Cerebellar nuclear complex (tissue), 1 donor: ENCODE measurements around the gene BIN1.
"Not testable (repeated sequence)": the region's sequence is repeated elsewhere in the genome, so short reads cannot be mapped to it uniquely, and the experiment has no call there.

Source experiments
- DNase-seq, 2 experiments: peaks; one replicate each; lab custom pipeline; 2025; lab: John Stamatoyannopoulos, UW

Gene BIN1

DNA sequence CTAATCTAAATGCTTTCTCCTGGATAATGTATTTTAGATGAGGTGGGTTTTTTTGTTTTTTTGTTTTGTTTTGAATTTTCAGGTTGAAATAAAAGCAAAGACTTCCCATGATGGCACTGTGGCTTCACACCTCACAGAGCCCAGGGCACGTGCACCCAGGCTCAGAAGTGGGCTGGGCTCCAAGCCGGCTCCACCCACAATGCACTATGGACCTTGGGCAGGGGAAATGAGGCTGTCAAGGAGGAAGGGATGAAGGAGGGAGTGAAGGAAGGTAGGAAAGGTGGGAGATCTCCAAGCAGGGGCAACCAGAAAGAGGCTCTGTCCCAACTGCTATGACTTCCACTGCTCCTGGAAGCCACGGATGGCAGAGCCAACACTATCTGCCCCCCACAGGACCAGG is 60.4 kb downstream of the BIN1 start:
- no peak for DNase-seq

DNA sequence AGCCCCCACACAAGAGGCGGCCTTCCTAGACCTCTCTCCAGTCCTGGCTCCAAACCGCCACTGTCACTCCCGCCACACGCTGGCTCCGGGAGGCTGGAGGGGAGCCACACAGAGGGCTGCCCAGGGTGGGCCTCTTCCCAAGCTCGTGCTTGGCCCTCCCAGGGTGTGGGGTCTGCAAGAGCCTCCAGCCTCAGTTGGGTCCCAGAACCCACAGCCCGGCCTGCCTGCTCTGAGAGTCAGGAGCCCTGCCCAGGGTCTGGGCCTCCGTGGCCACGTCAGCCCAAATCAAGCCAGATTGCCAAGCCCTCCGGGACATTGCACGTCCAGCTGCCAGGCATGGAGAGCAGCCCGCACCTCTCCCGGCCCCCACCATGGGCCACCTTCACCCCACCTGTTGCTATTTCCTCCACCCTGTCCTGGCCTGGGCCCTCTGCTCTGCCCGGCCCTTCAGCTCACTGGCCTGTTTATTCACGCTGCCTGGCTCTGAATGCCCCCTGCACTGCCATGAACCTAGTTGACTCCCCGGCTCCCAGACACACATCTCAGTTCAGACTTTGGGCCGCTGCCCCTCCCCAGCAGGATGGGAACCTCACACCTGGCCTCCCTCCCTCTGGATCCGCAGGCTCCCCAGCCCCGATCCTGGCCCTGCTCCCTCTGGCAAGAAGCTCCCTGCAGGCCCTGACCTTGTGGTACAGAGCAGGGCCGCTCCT is 61.0 kb downstream of the BIN1 start:
- no peak for DNase-seq

DNA sequence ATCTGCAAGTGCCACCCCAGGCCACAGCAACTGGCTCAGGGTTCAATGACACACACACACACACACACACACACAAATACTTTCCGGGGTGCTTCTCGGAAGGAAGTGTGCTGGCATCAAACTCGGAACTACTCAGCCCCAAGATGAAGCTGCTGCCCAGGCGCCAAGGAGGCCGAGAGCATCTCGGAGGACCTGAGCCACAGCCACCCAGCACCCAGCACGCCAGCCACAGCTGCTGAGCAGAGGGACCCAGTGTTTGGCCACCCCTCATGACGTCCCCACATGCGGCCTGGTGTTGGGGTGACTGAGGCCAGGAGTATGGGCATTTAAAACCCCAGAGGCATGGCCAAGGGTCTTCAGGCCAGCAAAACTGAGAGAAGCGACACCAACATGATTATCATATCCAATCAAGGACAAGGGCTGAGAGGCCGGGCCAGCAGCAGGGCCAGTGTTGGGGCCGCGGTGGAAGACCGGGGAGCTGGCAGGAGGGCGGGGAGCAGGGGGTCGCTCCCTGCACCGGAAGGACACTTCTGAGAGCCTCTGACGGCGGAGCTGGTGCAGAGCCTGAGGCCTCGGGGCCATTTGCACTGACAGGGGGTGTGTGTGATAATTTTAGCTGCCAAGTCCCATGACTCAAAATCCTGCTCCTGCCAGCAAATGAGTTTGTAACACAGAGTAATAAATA is 61.8 kb downstream of the BIN1 start:
- no peak for DNase-seq

DNA sequence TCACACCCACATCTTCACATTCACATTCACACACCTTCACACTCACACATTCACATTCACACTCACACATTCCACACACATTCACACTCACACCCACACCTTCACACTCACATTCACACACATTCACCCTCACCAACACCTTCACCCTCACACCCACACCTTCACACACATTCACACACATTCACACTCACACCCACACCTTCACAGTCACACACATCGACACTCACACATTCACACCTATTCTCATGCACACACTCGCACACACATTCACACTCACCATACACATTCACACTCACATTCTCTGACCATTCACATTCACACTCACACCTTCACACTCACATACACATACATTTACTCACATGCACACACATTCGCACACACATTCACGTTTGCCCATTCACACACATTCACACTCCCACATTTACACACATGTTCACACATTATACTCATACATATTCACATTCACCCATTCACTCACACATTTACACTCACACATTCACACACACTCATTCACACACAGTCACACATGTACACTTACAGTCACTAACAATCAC is 62.7 kb downstream of the BIN1 start:
- no peak for DNase-seq

DNA sequence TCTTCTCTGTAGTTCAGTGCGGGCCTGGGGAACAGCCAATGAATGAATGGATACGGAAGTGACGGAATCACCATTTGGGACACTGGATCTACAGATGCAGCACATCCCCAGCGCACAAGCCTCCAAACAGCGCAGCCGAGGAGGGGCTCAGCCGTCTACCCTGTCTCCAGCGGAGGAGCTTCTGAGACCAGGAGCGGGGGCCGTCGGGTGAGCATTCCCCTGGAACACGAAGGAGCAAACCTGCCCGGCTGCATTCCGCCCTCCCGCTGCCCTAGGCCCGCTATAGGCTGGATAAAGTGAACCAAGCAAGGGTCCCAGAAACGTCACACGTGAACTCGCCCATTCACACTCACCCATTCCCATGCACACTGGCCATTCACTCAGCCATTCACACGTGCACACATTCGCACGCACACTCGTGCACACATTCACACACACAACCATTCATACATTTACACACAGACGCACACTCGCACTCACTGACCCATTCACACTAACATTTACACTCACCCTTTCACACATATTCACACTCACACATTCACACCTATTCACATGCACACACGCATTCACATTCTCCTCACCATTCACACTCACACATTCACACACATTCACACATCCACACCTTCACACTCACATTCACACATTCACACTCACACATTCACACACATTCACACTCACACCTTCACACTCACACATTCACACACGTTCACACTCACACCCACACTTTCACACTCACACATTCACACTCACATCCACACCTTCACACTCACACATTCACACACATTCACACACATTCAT is 63.4 kb downstream of the BIN1 start:
- no peak for DNase-seq

DNA sequence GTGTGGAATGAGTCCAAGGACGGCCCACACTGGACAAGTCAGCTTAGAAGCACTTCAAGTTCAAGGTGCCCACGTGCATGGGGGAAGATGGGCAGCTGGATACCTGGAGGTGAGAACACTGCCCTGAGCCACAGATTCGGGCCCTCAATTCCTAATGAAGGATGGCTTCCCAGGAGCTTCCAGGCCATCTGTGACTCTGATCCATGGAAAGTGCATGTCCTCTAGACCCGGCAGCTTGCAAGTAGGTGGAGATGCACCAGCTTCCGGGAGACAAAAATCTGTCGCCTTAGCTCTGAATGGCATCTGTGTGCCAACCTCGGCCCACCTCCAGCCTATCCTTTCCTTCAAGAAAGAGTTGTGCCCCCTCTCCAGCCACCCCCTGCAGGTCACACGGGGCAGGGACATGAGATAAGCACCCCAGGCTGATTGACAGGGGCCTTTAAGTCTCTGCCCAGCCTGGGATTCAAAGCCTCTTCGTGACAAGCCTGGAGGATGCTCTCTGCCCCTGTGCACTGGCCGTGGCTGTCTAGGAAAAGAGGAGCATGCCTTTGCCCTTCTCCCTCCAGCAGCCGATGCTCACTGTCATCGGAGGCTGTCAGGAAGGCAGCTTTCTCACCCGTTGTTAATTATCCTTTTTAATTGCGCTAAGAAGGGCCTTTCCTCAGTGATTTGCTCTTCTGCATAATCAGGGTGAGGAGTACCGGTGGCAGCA is 65.5 kb downstream of the BIN1 start:
- no peak for DNase-seq

DNA sequence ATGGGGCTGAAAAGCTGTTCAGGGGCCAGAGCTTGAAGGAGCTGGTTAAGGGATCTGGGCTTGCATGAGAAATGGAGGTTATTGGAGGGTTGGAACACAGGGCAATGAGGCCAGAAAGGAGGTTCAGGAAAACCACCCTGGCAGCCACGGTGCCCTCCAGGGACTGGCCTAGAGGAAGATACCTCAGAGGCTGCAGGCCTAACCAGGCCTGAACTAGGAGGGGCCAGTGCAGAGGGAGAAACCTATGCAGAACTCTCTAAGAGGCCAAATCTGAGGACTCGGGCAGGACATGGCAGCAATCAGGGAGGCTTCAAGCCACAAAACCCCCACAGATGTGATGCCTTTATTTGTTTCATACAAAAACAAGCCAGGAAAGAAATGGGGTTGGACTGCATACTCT is 66.8 kb downstream of the BIN1 start:
- no peak for DNase-seq

DNA sequence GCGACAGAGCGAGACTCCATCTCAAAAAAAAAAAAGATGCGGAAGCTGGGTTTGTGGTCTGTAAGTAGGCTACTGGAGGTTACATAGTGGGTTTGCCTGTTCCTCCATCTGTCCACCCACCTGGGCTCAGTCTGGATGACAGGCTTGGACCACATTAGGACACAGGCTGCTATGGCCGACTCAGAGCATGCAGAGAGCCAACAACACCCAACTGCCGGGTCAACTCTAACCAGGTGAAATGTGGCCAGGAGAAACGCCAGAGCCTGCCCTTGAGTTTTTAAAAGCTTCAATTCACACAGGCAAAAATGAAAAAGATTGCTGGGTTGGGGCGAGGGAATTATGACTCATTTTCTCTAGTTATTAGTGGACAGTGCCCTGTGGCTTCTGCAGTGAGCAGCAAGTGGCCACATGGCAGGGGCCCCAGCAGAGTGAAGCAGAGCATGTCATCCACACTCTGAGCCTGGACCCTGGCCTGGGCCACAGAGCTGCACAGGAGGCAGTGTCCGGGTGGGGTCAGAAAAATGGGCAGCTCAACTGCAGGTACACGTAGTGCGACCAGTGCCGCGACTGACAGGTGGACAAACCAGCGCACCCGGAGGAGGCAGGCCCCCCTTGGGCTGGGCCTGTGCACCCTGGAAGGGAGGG is 67.4 kb downstream of the BIN1 start:
- peak; percentile 31 to 39 for DNase-seq

DNA sequence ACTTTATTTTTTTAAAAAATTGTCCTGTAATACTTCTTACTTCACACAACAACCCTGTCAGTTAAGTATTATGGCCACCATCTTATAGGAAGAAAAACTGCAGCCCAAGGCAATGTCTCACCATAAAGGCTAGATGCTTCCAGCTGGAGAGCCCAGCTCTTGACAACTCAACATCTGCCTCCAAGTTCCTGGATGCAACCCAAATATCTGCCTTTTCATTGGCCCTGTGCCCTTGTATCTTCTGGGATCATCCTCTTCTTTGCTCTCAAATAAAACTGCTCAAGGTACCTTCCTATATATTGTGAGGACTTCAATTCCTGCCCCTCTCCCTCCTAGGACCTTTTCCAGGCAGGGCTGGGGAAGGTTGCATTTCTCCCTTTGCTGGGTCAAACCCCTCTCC is 69.5 kb downstream of the BIN1 start:
- DNase-seq, result no peak

DNA sequence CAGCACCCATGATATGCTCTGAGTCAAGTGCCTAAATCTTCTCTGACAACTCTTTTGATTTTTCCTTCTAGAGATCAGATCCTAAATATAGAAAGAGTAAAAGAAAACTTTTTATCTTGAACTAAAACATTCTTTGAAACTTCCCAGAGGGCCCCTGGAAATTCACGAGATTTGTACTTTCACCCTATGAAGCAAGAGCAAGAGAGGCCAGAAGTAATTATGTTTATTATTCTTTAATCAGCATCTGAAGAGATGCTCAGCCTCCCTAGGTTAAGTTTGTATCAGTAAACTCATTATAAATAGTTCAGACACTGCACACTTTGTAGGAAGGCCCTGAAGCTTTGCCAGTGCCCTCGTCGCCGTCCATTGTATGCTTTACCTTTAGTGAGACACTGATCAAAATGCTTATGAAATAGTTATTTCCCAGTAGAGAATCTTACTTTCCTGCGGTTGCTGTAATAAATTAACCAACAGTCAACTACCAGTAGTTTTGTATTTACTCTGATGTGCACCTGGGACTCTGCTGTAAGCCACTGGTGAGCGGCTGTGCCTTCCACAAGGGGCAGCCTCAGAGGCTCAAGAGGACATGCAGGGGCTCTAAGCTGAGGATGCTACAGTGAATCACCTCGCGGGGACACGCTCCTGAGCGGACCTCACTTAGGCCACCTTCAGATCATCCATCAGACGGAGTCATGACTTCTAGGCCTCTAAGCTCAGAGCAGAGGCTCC is 71.9 kb downstream of the BIN1 start:
- DNase-seq, result no peak

DNA sequence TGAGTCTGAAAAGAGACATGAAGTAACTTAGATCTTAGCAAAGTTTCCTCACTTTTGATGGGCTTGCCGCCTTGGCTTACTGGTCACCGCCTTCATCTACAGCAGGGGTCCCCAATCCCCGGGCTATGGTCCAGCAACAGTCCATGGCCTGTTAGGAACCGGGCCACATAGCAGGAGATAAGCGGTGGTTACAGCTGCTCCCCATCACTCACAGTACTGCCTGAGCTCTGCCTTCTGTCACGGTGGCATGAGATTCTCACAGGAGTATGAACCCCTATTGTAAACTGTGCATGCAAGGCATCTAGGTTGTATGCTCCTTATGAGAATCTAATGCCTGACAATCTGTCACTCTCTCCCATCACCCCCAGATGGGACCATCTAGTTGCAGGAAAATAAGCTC is 72.9 kb downstream of the BIN1 start:
- DNase-seq, result no peak

DNA sequence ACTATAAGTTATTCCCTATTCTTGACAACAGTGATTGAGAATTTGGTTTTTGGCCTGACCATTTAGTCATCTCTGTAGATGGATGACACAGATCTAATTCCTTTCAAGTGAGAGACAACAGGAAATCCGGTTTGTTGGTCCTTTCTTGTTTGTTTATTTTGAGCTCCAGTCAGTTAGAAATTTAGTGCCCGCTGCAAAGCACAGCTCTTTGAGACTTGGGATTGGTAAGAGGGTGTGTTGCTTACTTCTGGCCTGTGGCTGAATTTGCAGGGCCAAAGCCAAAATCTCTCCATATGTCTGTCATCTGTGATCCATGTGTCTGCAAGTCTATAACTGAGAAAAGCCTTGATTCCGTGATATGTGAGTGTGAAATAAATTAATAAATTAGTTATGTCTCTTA is 74.3 kb downstream of the BIN1 start:
- DNase-seq, result no peak

DNA sequence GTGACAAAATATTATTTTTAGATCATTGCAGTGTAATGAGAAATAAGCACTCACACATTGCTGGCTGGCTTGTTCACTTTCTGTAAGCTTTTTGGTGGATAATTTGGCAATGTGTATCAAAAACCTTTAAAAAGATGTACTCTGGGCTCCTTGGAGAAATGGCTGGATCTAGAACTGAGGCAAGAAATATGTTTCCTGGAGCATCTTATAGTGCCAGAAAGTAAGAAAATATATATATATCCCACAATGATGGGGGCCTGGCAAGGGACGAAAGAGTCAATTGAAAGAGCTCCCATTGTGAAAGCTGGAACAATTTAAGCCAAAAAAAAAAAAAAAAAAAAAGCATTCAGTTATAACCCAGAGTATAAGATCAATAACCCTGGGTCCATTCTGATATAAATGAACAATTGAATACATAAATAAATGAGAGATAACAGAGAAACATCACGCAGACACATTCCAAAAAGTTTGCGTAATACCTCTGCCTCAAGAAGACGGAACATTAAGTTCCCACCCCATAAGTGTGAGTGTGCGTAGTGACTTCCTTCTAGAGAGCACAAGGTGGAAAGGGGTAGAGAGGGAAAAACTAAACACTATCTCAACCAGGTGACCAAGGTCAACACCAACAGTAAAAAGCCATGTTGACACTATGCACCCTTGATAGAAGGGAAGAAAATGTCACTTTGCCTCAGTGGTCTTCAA is 77.5 kb downstream of the BIN1 start:
- DNase-seq, result no peak

DNA sequence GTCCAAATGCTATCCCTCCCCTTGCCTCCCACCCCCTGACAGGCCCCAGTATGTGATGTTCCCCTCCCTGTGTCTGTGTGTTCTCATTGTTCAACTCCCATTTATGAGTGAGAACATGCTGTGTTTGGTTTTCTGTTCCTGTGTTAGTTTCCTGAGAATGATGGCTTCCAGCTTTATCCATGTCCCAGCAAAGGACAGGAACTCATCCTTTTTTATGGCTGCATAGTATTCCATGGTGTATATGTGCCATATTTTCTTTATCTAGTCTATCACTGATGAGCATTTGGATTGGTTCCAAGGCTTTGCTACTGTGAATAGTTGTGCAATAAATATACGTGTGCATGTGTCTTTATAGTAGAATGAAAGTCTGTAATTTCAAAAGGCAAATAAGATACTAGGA is 78.2 kb downstream of the BIN1 start:
- not testable (repeated sequence) for DNase-seq

DNA sequence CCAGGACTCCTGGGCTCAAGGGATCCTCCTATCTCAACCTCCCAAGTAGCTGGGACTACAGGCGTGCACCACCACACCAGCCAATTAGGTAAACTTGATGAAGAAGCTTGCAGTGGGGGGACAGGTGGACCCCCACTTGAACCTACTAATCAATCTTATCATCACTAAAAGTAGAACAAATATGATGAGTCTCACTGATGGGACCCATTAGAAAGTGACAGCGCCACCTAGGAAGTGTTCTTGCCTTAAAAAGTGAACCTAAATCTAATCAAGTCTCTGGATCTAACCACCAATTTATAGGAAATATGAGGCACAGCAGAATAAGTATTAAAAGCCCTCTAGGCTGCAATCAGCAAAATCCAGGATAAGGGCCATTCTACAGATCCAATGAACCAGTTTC is 79.2 kb downstream of the BIN1 start:
- DNase-seq, result no peak

DNA sequence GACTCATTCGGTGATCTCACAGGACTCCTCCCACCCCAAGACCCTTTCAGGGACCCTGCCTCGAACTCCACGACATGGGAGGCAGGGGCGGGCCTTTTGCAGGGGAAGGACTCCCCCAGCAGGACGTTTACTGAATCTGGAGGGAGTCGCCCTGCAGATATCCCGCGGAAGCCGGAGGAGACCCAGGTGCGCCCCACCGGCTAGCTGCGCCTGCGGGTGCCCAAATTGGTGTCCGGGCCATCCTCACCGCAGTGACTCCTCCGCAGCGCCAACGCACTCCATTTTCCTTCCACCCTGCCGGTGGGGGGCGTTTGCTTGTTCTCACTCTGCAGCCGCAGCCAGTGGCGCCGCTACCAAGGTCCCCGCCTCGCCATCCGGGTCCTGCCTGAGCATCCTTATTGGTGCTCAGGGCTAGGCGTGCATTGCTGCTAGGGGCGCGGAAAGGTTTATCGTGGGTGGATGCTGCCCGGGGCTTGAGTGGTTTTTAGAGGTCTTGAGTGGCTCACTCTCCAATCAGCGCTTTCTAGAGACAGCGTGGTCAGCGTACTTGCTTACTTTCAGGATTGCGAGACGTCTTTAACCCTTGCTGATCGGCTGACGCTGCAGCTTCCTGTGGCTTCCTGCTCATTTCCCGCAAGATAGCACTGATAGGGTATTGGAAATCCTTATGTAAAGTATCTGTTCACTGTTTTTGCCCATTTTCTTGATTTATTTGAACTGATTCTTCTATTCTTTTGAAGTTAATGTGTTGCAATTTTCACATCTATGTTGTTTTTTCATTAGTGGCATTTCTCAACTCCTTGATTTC is 81.4 kb downstream of the BIN1 start:
- DNase-seq, result peak; percentile 72 to 74

DNA sequence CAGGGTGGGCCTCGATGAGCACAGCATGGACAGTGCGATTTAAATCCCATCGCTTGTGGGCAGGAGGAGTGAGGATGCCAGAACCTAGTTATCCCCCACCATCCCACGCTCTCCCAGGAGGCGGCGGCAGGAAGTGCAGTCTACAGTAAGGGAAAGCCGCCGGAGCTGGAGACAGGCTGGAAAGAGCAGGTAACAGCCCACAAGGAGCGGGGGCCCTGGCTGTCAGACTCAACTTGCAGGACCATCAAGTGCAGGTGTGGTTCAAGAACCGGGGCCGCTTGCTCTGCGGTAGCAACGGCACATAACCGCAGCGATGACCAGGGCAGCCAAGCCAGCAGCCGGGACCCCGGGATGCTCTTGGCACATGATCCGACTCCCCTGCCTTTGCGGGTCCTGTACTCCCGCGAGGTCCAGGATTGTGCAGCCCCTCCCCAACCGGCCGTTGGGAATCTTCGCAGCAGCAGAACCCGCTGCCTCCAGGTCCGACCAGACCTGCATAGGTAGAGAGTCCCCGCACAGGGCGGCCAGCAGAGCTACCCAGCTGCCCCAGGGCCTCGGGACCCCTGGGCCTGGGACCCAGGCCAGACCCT is 82.1 kb downstream of the BIN1 start:
- DNase-seq, result peak in 1 of 2 experiments; percentile 53

DNA sequence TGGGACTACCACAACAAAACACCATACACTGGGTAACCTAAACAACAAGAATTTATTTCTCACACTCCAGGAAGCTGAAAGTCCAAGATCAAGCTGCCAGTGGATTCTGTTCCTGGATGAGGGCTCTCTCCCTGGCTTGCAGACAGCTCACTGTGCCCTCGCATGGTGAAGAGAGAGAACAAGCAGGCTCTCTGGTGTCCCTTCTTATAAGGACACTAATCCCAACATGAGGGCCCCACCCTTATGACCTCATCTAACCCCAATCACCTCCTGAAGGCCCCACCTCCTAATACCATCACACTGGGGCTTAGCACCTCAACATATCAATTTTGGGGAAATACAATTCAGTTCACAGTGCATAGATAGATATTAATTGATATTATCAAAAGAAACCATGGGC is 83.5 kb downstream of the BIN1 start:
- DNase-seq, result no peak

DNA sequence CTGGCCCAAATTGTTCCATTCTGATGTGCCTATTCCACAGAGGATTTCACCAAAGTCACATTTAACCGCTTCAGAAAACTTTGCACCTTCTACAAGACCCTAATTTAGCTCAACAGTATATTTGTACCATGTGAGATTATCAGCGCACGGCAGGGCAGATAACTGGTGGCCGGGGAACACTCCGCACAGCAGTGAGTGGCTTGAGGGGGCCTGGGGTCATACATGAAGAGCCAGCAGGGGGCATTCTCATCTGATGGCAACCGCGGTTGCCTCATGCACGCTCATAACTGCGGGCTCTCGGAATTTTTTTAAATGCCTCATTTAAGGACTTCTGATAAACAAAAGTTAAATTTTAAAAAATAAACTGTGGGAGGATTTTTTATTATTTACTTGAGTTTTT is 84.1 kb downstream of the BIN1 start:
- no peak for DNase-seq
